ENCODE results near the gene ATP11A. TPM values are rescaled to one million over a fixed set of nuclear protein-coding genes. Genes with fewer than 3 reads are reported as not detected.

Gene ATP11A
- total RNA-seq, 2 experiments from 2014 or later, result 28.8 to 30.2 TPM

DNA sequence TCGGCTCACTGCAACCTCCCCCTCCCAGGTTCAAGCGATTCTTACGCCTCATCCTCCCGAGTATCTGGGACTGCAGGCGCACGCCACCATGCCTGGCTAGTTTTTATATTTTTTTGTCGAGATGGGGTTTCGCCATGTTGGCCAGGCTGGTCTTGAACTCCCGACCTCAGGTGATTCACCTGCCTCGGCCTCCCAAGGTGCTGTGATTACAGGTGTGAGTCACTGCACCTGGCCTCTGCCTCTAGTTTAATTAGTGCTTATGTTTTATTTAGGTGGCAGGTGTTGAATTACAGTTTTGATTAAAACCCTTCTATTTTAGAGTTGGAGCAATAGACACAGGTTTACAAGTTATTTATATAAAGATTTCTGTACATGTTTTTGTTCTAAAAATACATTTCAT is 42.8 kb downstream of the ATP11A start:
- ATAC-seq, result no peak
- CTCF ChIA-PET, result interaction anchor here (1.8 kb wide), 1 partner anchor 9 kb away, joined by 4 read pairs; no protein-coding TSS in a partner anchor

GRCh38 chr13:112733112-112733511 is 43.3 kb downstream of the ATP11A start:
- POLR2A ChIA-PET, result interaction anchor here (1.1 kb wide), 1 partner anchor 30 kb away, joined by 4 read pairs; no protein-coding TSS in a partner anchor
- Mint-ChIP-seq H3K4me1 (ENCODE audit: low read depth) (no peaks in the 10 kb centered on the region), H3K36me3 (ENCODE audit: low read depth) (no peaks in the 10 kb centered on the region), H3K9me3 (no peaks in the 10 kb centered on the region), H3K27me3 (no peaks in the 10 kb centered on the region), H3K4me3 (no peak overlapping the region), H3K27ac (no peak overlapping the region)
- CTCF ChIA-PET, result interaction anchor here (1.8 kb wide), 1 partner anchor 9 kb away, joined by 4 read pairs; no protein-coding TSS in a partner anchor
- no peak for ATAC-seq
- TF ChIP-seq CTCF (IDR thresholded peaks at IDR 0.05), result no peak
- intact Hi-C loops (cut with micrococcal nuclease), result no loop called here
- DNase-seq, result no peak

More for the DNA sequence above, 42.8 kb downstream of the ATP11A start:
- Mint-ChIP-seq H3K9me3 (no peaks in the 10 kb centered on the region), H3K27ac (no peak overlapping the region), H3K36me3 (ENCODE audit: low read depth) (no peaks in the 10 kb centered on the region), H3K4me3 (no peak overlapping the region), H3K27me3 (no peaks in the 10 kb centered on the region), H3K4me1 (ENCODE audit: low read depth) (no peaks in the 10 kb centered on the region)
- TF ChIP-seq CTCF (IDR thresholded peaks at IDR 0.05), result no peak
- intact Hi-C loops (cut with micrococcal nuclease), result no loop called here
- DNase-seq, result no peak
- POLR2A ChIA-PET, result interaction anchor here (1.1 kb wide), 1 partner anchor 30 kb away, joined by 4 read pairs; no protein-coding TSS in a partner anchor

DNA sequence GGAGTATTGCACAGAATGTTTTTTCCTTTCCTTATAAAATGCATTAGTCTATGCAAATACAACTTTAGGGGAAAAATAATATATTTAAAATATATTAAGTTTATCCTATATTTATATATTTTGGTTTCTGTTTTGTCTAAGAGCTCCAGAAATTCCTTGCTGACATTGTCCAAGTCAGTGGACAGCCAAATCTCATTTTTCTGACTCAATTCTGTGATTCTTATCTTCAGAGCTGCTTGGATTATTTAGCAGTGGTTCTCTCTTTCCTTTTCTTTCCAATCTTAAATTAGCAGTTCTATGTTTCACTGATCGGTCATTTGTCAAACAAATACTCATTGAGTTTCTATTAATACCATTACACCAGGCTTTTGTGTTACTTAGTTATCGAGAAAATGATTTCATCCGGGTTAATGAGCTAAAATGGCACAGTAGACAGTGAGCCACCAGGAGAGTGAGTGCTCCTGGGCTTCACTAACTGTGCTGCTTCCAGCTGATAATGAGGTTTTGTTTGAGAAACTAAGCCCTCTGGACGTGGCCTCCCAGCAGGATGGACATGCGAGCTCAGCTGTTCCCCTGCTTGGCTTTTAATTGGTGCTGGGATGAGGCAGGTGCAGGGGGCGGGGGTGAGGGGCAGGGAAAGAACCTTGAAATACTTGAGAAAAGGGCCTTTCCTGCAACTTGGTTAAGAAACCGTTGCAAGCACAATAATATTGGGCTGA is 44.0 kb downstream of the ATP11A start:
- intact Hi-C loops (cut with micrococcal nuclease), result no loop called here
- H3K27me3 Mint-ChIP-seq, result no peaks in the 10 kb centered on the region
- no peak for TF ChIP-seq CTCF (IDR thresholded peaks at IDR 0.05)
- H3K4me1 Mint-ChIP-seq (ENCODE audit: low read depth), result no peaks in the 10 kb centered on the region
- H3K27ac Mint-ChIP-seq, result no peak overlapping the region
- no peaks in the 10 kb centered on the region for H3K36me3 Mint-ChIP-seq (ENCODE audit: low read depth)
- no peaks in the 10 kb centered on the region for H3K9me3 Mint-ChIP-seq
- ChIA-PET CTCF (interaction anchor here (1.8 kb wide), 1 partner anchor 10 kb away, joined by 4 read pairs; no protein-coding TSS in a partner anchor), POLR2A (no interaction called here)
- no peak overlapping the region for H3K4me3 Mint-ChIP-seq
- ATAC-seq, result no peak
- no peak for DNase-seq

DNA sequence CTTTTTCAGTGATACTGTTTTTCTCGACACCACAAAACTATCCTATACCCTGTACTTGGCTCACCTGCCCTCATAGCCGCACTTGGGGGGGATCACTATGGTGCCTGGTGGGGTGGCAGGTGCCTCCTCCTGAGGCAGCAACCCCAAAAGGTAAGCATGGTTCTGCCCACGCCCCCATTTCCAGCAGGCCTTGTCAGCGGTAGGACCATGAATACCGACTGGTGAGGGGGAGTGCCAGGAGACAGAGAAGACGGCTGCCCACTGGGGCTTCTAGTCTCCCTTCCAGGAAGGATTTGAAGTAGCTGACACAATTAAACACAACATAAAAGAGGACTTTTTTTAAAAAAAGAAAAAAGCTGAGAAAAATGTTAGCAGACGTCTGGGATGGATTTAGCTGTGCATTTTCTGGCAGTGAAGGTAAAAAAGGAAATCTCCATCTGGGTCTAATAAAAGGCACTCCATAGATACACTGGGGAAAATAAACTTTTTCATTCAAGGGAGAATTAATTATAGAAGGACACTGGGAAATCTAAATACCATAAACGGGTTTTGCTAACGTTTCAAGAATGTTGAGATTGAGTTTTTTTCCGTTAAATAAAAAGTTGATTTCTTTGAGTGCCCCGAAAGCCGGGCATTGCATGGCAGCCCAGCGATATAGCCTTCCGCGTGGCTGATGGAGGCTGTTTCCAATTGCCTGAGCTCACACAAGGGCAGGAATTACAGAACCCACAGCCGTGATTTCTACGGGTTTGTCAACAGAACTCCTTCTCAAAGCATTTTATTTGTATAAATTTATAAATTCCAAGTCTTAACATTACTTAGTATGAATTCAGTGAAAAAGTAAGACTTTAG is 45.1 kb downstream of the ATP11A start:
- no peak for TF ChIP-seq CTCF (IDR thresholded peaks at IDR 0.05)
- no peak overlapping the region for H3K27ac Mint-ChIP-seq
- H3K4me1 Mint-ChIP-seq (ENCODE audit: low read depth), result no peaks in the 10 kb centered on the region
- ChIA-PET CTCF (interaction anchor here (1.8 kb wide), 1 partner anchor 11 kb away, joined by 4 read pairs; no protein-coding TSS in a partner anchor), POLR2A (no interaction called here)
- H3K9me3 Mint-ChIP-seq, result no peaks in the 10 kb centered on the region
- no peak overlapping the region for H3K4me3 Mint-ChIP-seq
- DNase-seq (no peak), ATAC-seq (no peak)
- intact Hi-C loops (cut with micrococcal nuclease), result no loop called here
- H3K27me3 Mint-ChIP-seq, result no peaks in the 10 kb centered on the region
- H3K36me3 Mint-ChIP-seq (ENCODE audit: low read depth), result no peaks in the 10 kb centered on the region

- DNase-seq, result no peak
- POLR2A ChIA-PET, result no interaction called here
- intact Hi-C loops (cut with micrococcal nuclease), result no loop called here
Measured at GRCh38 chr13:112735791-112736190, 46.0 kb downstream of the ATP11A start.

More at GRCh38 chr13:112735791-112736190, 46.0 kb downstream of the ATP11A start:
- TF ChIP-seq CTCF (IDR thresholded peaks at IDR 0.05), result no peak
- H3K27ac Mint-ChIP-seq, result no peak overlapping the region
- CTCF ChIA-PET, result no interaction called here
- H3K4me1 Mint-ChIP-seq (ENCODE audit: low read depth), result no peaks in the 10 kb centered on the region
- no peaks in the 10 kb centered on the region for H3K36me3 Mint-ChIP-seq (ENCODE audit: low read depth)
- ATAC-seq, result no peak
- no peaks in the 10 kb centered on the region for H3K9me3 Mint-ChIP-seq
- H3K4me3 Mint-ChIP-seq, result no peak overlapping the region
- H3K27me3 Mint-ChIP-seq, result no peaks in the 10 kb centered on the region
